ENCODE results near the gene NTN3.
A peak's percentile ranks its signal among the peaks of the same experiment; 100 is the strongest.

The NTN3 gene

GRCh38 chr16:2515180-2515851 is 44.2 kb downstream of the NTN3 start:
- no peak for DNase-seq

- DNase-seq, result no peak
Observed at GRCh38 chr16:2516391-2517240, 45.5 kb downstream of the NTN3 start.

GRCh38 chr16:2517954-2518605 is 47.0 kb downstream of the NTN3 start:
- no peak for DNase-seq

- DNase-seq, result no peak
Observed at GRCh38 chr16:2518823-2519710, 48.0 kb downstream of the NTN3 start.

DNA sequence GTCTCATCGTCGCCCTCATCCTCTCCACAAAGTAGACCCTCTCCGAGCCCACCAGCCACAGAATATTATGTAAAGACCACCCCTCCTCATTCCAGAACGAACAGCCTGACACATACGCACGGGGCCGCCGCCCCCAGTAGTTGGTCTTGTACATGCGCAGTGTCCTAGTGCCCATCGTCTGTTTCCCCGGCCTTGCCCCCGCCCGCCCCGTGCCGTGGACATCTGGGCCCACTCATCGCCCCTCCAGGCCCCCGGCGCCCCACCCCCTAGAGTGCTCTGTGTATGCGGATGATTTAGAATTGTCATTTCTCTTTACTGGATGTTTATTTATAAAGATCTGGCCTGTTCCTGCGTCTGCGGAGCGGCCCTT is 48.6 kb downstream of the NTN3 start:
- no peak for DNase-seq

DNA sequence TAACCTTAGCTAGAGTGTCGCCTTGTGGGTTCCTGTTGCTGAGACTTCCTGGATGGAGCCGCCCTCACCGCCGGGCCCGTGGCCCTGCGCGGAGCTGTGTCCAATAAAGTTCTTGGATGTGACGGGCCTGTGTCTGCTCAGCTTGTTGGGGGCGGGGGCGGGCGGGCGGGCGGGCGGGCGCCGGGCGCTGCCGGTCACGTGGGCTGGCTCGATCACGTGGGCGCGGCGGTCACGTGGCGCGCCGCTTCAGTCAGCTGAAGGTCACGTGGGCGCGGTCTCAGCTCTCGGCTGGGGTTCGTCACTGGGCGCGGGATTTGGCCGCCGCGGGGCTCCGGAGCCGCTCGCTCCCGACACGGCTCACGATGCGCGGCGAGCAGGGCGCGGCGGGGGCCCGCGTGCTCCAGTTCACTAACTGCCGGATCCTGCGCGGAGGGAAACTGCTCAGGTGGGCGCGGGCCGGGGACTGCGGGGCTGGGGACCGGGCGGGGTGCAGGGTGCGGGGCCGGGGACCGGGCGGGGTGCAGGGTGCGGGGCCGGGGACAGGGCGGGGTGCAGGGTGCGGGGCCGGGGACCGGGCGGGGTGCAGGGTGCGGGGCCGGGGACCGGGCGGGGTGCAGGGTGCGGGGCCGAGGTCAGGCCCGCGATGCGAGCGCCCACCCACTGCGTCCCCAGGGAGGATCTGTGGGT is 49.1 kb downstream of the NTN3 start, which contains the start of gene AMDHD2:
Gene AMDHD2 (plus strand): TSS at position 275 of the 687 bp plus-strand sequence. CDS start 88 bp downstream, at position 363.
- DNase-seq, result peak; percentile 57

GRCh38 chr16:2520784-2521531 is 49.9 kb downstream of the NTN3 start:
- DNase-seq, result no peak
